Measurements from ENCODE around the gene NRG2. TPM values are rescaled to one million over a fixed set of nuclear protein-coding genes. Genes with fewer than 3 reads are reported as not detected.

Gene NRG2
- polyA plus RNA-seq, 1 of the 3 experiments (the other 2 are of a cell fraction) = 3.7 TPM

GRCh38 chr5:140015706-140016105, 27.4 kb downstream of the NRG2 start:
- Histone ChIP-seq H3K4me3 (ENCODE audit: low read depth in 2 of 2, low read length in 1 of 2) (no peak overlapping the region), H3K36me3 (replicated peaks in 1 of 2; ENCODE audit: control insufficient read depth in 1 of 2, insufficient read depth in 2 of 2, low read length in 1 of 2) (no peaks in the 10 kb centered on the region), H3K4me1 (ENCODE audit: control insufficient read depth in 1 of 2, insufficient read depth in 2 of 2, low read depth in 1 of 2, low read length in 1 of 2) (peaks cover 0 to 10% of the 10 kb centered on the region in 2 experiments; a peak in 1 of 4 replicates), H3K4me2 (no peak overlapping the region), H2AFZ (ENCODE audit: low read depth) (no peak overlapping the region), H3K9ac (no peak overlapping the region), H3K9me3 (no peaks in the 10 kb centered on the region), H3K27me3 (ENCODE audit: insufficient read depth) (no peaks in the 10 kb centered on the region), H3K27ac (ENCODE audit: low read depth in 2 of 2, low read length in 1 of 2) (no peak overlapping the region), H3K79me2 (ENCODE audit: insufficient read depth) (no peaks in the 10 kb centered on the region), H3F3A (replicated peaks; ENCODE audit: insufficient read depth) (no peaks in the 10 kb centered on the region), H3K9me2 (no peaks in the 10 kb centered on the region), H4K20me1 (ENCODE audit: insufficient read depth) (no peaks in the 10 kb centered on the region)
- TF ChIP-seq SMC3 (IDR thresholded peaks at IDR 0.05; ENCODE audit: low read depth, low read length) (no peak), EP300 (IDR thresholded peaks at IDR 0.05; ENCODE audit: borderline replicate concordance in 1 of 2, low read depth in 1 of 2, low read length in 1 of 2) (no peak), FOXM1 (IDR thresholded peaks at IDR 0.05; ENCODE audit: low read depth) (no peak), GATA2 (CRISPR knock-in tag; IDR thresholded peaks at IDR 0.05) (no peak), JUND (IDR thresholded peaks at IDR 0.05) (no peak), TCF12 (IDR thresholded peaks at IDR 0.05) (no peak), GABPA (IDR thresholded peaks at IDR 0.05; ENCODE audit: low read depth) (no peak), MAX (IDR thresholded peaks at IDR 0.05; ENCODE audit: low read depth) (no peak), IRF3 (IDR thresholded peaks at IDR 0.05; ENCODE audit: low read depth, low read length) (no peak), YY1 (IDR thresholded peaks at IDR 0.05; ENCODE audit: low read depth) (no peak)
- no peak for DNase-seq
- POLR2A ChIA-PET = no interaction called here
- CTCF ChIA-PET = interaction anchor here (0.9 to 1.1 kb wide), 2 partner anchors 43 to 47 kb away, joined by 3 read pairs; no protein-coding TSS in a partner anchor
- WGBS (ENCODE audit: low lambda C conversion rate) = 75% methylated on average over 5 of the region's 5 CpGs

- H2AFZ ChIP-seq (ENCODE audit: low read depth) = no peak overlapping the region
- no peak overlapping the region for H3K27ac ChIP-seq (ENCODE audit: low read depth in 2 of 2, low read length in 1 of 2)
- H3K9ac ChIP-seq = no peak overlapping the region
- no peaks in the 10 kb centered on the region for H3K9me3 ChIP-seq
- H3K9me2 ChIP-seq = no peaks in the 10 kb centered on the region
- no peak for TF ChIP-seq SIN3A (IDR thresholded peaks at IDR 0.05; ENCODE audit: borderline replicate concordance, low read depth, low read length)
- TF ChIP-seq CTCF (IDR thresholded peaks at IDR 0.05) = no peak
- TF ChIP-seq RAD21 (IDR thresholded peaks at IDR 0.05; ENCODE audit: low read length) = no peak
- no peak for TF ChIP-seq MXI1 (IDR thresholded peaks at IDR 0.05; ENCODE audit: low read depth, low read length)
- TF ChIP-seq TEAD4 (IDR thresholded peaks at IDR 0.05; ENCODE audit: borderline replicate concordance, insufficient read depth) = no peak
- TF ChIP-seq POLR2AphosphoS5 (IDR thresholded peaks at IDR 0.05; ENCODE audit: low read depth, low read length) = no peak
- no peak for TF ChIP-seq MEF2A (IDR thresholded peaks at IDR 0.05; ENCODE audit: borderline replicate concordance, low read depth)
- no peak for TF ChIP-seq EP300 (IDR thresholded peaks at IDR 0.05; ENCODE audit: borderline replicate concordance in 1 of 2, low read depth in 1 of 2, low read length in 1 of 2)
- TF ChIP-seq SMC3 (IDR thresholded peaks at IDR 0.05; ENCODE audit: low read depth, low read length) = no peak
- no peak for TF ChIP-seq RFX5 (IDR thresholded peaks at IDR 0.05; ENCODE audit: low read length)
- no peak for TF ChIP-seq ZBTB33 (IDR thresholded peaks at IDR 0.05; ENCODE audit: borderline replicate concordance, low read depth)
- TF ChIP-seq FOSL2 (IDR thresholded peaks at IDR 0.05; ENCODE audit: borderline replicate concordance, low read depth) = no peak
- no peak for TF ChIP-seq FOXJ3 (CRISPR knock-in tag; IDR thresholded peaks at IDR 0.05)
- TF ChIP-seq IRF3 (IDR thresholded peaks at IDR 0.05; ENCODE audit: low read depth, low read length) = no peak
- H3K4me1 ChIP-seq (ENCODE audit: control insufficient read depth in 1 of 2, insufficient read depth in 2 of 2, low read depth in 1 of 2, low read length in 1 of 2) = peaks cover 0 to 10% of the 10 kb centered on the region in 2 experiments; a peak in 1 of 4 replicates
- WGBS (ENCODE audit: low lambda C conversion rate) = 89% methylated on average over 2 of the region's 2 CpGs
- no peaks in the 10 kb centered on the region for H3K79me2 ChIP-seq (ENCODE audit: insufficient read depth)
- no peaks in the 10 kb centered on the region for H3K36me3 ChIP-seq (replicated peaks in 1 of 2; ENCODE audit: control insufficient read depth in 1 of 2, insufficient read depth in 2 of 2, low read length in 1 of 2)
- CTCF ChIA-PET = interaction anchor here (0.7 kb wide), 1 partner anchor 23 kb away, joined by 3 read pairs; no protein-coding TSS in a partner anchor
- H3K4me2 ChIP-seq = no peak overlapping the region
- POLR2A ChIA-PET = no interaction called here
- H3F3A ChIP-seq (replicated peaks; ENCODE audit: insufficient read depth) = no peaks in the 10 kb centered on the region
- H3K27me3 ChIP-seq (ENCODE audit: insufficient read depth) = no peaks in the 10 kb centered on the region
- H3K4me3 ChIP-seq (ENCODE audit: low read depth in 2 of 2, low read length in 1 of 2) = no peak overlapping the region
- no peak for DNase-seq
- H4K20me1 ChIP-seq (ENCODE audit: insufficient read depth) = no peaks in the 10 kb centered on the region
These were observed 28.3 kb downstream of the NRG2 start for GRCh38 chr5:140014751-140015150.
